GF-D8 (cell line): ENCODE measurements around the gene BTF3.
"Not testable (repeated sequence)": the region's sequence is repeated elsewhere in the genome, so short reads cannot be mapped to it uniquely, and the experiment has no call there.

Source experiments
- DNase-seq: peaks from one replicate; lab custom pipeline; 2025; lab: John Stamatoyannopoulos, UW

BTF3 gene

GRCh38 chr5:73498057-73498992, at the start of gene BTF3:
Gene BTF3 (plus strand): TSS chr5:73498442. CDS start chr5:73498668, 226 bp downstream.
- peak; percentile 92 for DNase-seq

GRCh38 chr5:73448463-73449136, 49.6 kb upstream of the BTF3 start, which contains the start of gene FOXD1:
Gene FOXD1 (minus strand): TSS chr5:73448777. CDS start chr5:73448362, 415 bp downstream.
- DNase-seq: no peak

- DNase-seq: no peak
Measured at GRCh38 chr5:73450137-73450536, 48.1 kb upstream of the BTF3 start.

DNA sequence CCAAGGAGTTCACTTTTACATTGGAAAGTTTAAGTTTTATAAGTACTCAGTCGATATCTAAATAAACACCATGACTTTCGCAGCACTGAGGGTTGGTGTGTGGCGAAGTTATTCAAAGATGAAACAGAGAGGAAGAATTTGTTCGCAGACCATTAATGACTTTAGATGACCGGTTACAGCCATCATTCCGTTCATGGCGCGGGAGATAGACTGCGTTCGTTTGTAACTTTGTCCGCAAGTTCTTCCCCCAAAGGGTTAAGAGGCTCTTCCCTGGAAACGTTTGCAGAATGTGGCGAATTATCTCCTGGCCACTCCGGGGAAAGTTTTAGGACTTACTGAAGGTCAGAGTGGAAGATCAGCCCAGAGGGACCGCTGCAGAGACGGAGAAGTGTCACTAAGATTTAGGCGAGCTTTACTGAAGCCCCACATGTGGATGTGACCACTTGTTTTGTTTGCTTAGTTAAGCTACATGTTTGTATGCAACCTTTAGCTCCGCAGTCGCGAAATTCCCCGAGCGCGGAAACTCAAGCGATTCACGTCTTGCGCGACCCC, 47.5 kb upstream of the BTF3 start:
- DNase-seq: no peak

GRCh38 chr5:73451224-73452130, 46.8 kb upstream of the BTF3 start:
- no peak for DNase-seq

- no peak for DNase-seq
Measured at GRCh38 chr5:73452215-73452614, 46.0 kb upstream of the BTF3 start.

DNA sequence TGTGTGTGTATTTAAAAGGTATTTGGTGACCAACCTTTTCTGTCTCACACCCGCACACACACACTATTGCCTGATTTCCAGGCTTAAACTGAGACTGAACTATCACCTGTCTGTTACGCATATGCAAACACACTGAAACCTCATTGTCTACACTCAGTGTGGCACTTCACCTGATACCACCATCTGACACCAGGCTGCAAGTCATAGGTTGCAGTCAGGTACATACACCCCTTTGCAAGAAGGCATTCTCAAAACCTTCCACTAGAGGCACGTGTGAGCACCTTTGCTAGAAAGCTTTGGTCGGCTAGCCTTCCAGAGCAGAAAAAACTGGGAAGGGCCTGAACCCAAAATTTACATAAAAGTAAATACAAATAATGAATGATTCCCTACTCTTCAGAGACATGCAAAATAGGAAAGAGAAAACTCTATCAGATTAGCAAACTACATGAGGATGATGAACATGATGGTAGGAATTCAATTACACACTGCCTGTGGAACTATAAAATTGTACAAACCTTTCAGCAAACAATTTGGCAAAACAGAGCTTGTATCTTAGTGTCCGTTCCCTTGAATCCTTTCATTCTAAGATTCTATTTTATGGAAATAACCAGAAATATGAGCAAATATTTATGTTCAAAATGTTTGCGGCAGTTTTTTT, 43.7 kb upstream of the BTF3 start:
- DNase-seq: no peak

DNA sequence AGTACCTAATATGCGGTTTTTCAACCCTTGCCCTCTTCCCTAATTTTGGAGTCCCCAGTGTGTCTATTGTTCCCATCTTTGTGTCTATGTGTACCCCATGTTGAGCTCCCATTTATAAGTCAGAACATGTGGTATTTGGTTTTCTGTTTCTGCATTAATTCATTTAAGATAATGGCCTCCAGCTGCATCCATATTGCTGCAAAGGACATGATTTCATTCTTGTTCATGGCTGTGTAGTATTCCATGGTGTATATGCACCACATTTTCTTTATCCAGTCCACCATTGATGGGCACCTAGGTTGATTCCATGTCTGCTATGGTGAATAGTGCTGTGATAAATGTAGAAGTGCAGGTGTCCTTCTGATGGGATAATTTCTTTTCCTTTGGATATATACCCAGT, 41.8 kb upstream of the BTF3 start:
- not testable (repeated sequence) for DNase-seq

- DNase-seq: no peak
Measured at GRCh38 chr5:73459366-73459765, 38.9 kb upstream of the BTF3 start.

DNA sequence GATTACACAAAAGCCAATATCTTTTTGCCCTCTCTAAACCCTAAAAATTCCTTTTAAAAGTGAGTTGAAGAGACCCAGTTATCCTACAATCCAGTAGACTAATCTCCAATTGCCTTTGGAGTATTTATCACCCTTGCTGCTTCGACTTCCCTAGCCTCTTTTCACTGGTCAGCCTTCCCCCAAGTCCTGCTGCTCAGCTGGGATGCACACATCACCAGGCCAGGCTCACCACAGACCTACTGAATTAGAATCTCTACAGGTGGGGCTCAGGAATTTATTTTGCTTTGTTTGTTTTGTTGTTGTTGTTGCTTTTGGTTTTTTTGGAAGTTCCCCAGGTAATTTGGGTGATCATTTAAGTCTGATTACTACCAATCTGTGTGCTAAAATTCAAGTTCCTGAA, 38.1 kb upstream of the BTF3 start:
- no peak for DNase-seq

GRCh38 chr5:73464016-73464745, 34.1 kb upstream of the BTF3 start:
- no peak for DNase-seq

GRCh38 chr5:73468638-73469037, 29.6 kb upstream of the BTF3 start:
- not testable (repeated sequence) for DNase-seq

DNA sequence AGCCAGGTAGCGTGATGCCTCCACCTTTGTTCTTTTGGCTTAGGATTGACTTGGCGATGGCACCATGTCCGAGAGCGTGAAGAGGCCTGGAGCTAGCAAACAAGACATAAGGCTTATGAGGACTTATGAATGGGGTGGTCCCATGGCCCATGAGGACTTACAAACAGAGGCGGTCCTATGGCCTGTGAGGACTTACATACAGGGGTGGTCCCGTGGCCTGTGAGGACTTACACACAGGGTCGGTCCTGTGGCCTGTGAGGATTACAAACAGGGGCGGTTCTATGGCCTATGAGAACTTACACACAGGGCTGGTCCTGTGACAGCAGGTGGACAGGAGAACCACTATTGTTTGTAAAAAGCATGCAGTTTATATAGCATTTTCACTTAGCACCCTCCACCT, 28.4 kb upstream of the BTF3 start:
- DNase-seq: no peak

DNA sequence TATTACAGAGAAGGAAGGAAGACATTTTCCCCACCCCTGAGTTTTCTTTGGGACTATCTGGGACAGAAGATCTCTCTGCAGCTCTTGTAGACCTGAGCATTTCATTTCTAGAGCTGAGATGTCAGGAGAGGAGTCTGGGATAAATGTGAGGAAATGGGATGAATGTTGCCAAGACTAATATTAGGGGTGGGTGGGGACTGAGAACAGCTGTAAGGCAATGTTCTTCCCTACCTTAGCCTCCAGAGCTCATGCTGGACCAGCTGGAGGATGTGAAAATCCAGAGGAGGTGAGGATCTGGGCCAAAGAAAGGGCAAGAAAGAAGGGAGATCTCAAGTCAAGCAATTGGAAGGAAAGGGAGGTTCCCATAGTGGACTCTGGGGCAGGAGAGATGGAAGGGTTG, 26.6 kb upstream of the BTF3 start:
- no peak for DNase-seq

DNA sequence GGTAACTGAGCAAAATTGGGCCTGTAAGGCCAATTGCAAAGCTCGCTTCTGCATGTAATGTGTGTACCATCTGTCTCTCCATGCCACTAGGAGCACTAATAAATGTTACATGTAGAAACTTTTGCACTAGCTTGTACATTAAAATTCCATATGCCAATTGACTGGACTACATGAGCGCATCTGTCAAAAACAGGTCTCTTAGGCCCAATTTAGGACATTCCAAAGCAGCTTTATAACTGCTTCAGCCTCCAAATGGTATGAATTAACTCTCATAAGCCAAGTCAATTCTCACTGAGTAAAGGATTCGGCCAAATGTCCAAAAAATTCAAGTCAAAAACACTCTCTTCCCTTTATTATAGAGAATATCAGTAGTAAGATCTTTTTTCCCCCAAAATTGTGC, 26.1 kb upstream of the BTF3 start:
- DNase-seq: no peak

DNA sequence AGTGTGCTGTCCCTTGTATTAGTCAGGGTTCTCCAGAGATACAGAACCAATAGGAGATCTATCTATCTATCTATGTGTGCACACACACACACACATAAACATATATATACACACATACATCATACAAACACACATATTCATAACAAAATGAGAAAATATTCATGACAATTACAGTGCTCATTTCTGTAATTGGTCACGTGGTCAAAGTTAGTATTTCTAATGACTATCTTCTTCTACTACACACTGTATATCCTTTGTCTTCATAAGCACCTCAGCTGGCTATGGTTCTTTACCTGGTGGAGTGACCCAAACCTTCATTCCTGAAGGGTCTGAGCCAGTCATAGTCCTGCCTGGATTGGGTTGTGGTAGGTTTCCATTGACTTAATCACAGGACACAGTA, 17.7 kb upstream of the BTF3 start:
- DNase-seq: no peak

DNA sequence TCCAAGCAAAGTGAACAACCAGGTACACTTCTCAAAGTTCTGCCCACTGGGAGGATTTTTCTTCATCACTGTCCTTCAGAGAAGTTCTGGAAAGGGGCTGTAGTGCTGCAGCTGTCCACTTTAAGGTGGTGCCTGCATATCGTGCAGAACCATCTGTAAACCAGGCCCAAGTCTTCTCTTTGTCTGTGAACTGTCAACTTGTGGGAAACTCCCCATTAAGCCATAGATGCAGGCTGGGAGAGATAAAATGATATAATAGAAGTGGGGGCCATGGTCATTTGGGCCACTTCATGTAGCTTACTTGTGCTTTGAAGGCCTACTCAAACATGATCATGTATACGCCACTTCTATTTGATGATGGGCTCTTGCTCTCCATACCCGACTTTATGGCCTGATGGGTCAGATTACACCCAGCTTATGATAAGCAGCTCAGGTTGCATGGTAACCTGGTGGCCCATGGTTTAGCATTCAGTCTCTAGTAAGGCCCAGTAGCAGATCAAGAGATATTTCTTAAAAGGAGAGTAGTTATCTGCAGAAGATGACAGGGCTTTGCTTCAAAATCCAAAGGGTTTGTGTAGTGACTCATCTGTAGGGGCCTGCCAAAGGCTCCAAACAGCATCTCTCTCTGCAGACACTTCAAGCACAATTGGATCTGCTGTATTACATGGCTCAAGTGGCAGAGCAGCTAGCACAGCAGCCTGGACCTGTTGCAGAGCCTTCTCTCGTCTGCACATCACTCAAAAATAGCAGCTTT, 15.7 kb upstream of the BTF3 start:
- no peak for DNase-seq

GRCh38 chr5:73483676-73484075, 14.6 kb upstream of the BTF3 start:
- no peak for DNase-seq

DNA sequence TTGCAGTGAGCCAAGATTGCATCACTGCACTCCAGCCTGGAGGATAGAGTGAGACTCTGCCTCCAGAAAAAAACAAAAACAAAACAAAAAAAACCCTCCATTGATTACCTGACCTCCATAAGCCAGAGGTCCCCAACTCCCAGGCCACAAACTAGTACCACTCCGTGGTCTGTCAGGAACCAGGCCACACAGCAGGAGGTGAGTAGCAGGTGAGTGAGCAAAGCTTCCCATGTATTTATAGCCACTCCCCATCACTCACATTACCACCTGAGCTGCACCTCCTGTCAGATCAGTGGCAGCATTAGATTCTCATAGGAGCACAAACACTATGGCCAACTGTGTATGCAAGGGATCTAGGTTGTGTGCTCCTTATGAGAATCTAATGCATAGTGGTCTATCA, 13.7 kb upstream of the BTF3 start:
- no peak for DNase-seq

GRCh38 chr5:73485715-73486114, 12.5 kb upstream of the BTF3 start:
- no peak for DNase-seq
